CD14-positive monocyte (primary cell): ENCODE results near the gene ADK. TPM values are rescaled to one million over a fixed set of nuclear protein-coding genes. Genes with fewer than 3 reads are reported as not detected.

ENCODE experiments used
- DNase-seq, 3 donors: peaks; one replicate each; pipeline ENCODE4 v3.0.0-alpha.2; 2011 to 2022
- H2AFZ ChIP-seq: 2 replicates; pipeline ENCODE4 v1.6.0; 2012; ENCODE audit warnings: mild to moderate bottlenecking, low read depth, low read length, inconsistent platforms; ENCODE audit not compliant: insufficient read depth, poor library complexity, severe bottlenecking
- H3K27ac ChIP-seq, 2 donors: 1 replicate in 1 of 2; 2 replicates in 1 of 2; pipeline ENCODE4 v1.5.1; 2012 to 2013; ENCODE audit warnings: low read length in 2 of 2, control low read depth in 1 of 2, inconsistent platforms in 1 of 2, low read depth in 1 of 2, mild to moderate bottlenecking in 1 of 2
- H3K27me3 ChIP-seq, 2 donors: one replicate each; pipeline versions ENCODE4 v1.6.0 to v1.6.1; 2011 to 2013; ENCODE audit warnings: low read length in 2 of 2; ENCODE audit not compliant: control insufficient read depth in 2 of 2, insufficient read depth in 2 of 2
- H3K36me3 ChIP-seq, 2 donors: replicated peaks in 1 of 2; 1 replicate in 1 of 2; 2 replicates in 1 of 2; pipeline versions ENCODE4 v1.5.1 to v1.6.1; 2012 to 2013; ENCODE audit warnings: low read length in 2 of 2, control low read depth in 1 of 2, inconsistent platforms in 1 of 2, mild to moderate bottlenecking in 1 of 2; ENCODE audit not compliant: insufficient read depth in 2 of 2, control insufficient read depth in 1 of 2
- H3K4me1 ChIP-seq, 2 donors: 1 replicate in 1 of 2; 2 replicates in 1 of 2; pipeline versions ENCODE4 v1.5.1 to v1.6.1; 2012 to 2013; ENCODE audit warnings: low read length in 2 of 2, control low read depth in 1 of 2, inconsistent platforms in 1 of 2, mild to moderate bottlenecking in 1 of 2, moderate library complexity in 1 of 2; ENCODE audit not compliant: insufficient read depth in 2 of 2, control insufficient read depth in 1 of 2
- H3K4me2 ChIP-seq: replicated peaks from 2 replicates; pipeline ENCODE3; 2012; ENCODE audit warnings: low read length, moderate library complexity, mild to moderate bottlenecking; ENCODE audit not compliant: poor library complexity, severe bottlenecking; ENCODE audit errors: extremely low read depth
- H3K4me3 ChIP-seq, 3 experiments: fragments of 200-600 bp in 1 of 3; sonication (generic) in 1 of 3; replicated peaks in 1 of 3; 1 replicate in 2 of 3; 2 replicates in 1 of 3; pipeline ENCODE4 v1.5.1; 2011 to 2013; ENCODE audit warnings: low read length in 3 of 3, mild to moderate bottlenecking in 3 of 3, control low read depth in 2 of 3, low read depth in 2 of 3, inconsistent platforms in 1 of 3, moderate library complexity in 1 of 3
- H3K79me2 ChIP-seq: 2 replicates; pipeline ENCODE4 v1.6.0; 2012; ENCODE audit warnings: mild to moderate bottlenecking, control low read depth, inconsistent platforms, low read length, moderate library complexity; ENCODE audit not compliant: insufficient read depth
- H3K9ac ChIP-seq: 2 replicates; pipeline ENCODE4 v1.6.0; 2017; ENCODE audit warnings: low read length, mild to moderate bottlenecking; ENCODE audit not compliant: insufficient read depth, poor library complexity, severe bottlenecking
- H3K9me3 ChIP-seq, 2 donors: replicated peaks in 1 of 2; 1 replicate in 1 of 2; 2 replicates in 1 of 2; pipeline versions ENCODE4 v1.5.1 to v1.6.1; 2012 to 2013; ENCODE audit warnings: low read length in 2 of 2, control low read depth in 1 of 2; ENCODE audit not compliant: control insufficient read depth in 1 of 2, insufficient read depth in 1 of 2
- H4K20me1 ChIP-seq: 2 replicates; pipeline ENCODE4 v1.6.0; 2012; ENCODE audit warnings: mild to moderate bottlenecking, low read length, control low read depth, moderate library complexity; ENCODE audit not compliant: insufficient read depth
- H3K27ac Mint-ChIP-seq, 7 donors: one replicate each; pipeline ENCODE4 v1.8.0; 2020; ENCODE audit warnings: mild to moderate bottlenecking in 7 of 7, mixed read lengths in 7 of 7, moderate library complexity in 6 of 7, inconsistent platforms in 2 of 7
- H3K27me3 Mint-ChIP-seq, 3 donors: one replicate each; pipeline ENCODE4 v1.8.0; 2021 to 2022; ENCODE audit warnings: low read depth in 3 of 3, mild to moderate bottlenecking in 3 of 3, mixed read lengths in 3 of 3, moderate library complexity in 3 of 3, inconsistent platforms in 1 of 3
- H3K36me3 Mint-ChIP-seq, 2 donors: one replicate each; pipeline ENCODE4 v1.8.0; 2020; ENCODE audit warnings: mixed read lengths in 2 of 2, inconsistent platforms in 1 of 2, mild to moderate bottlenecking in 1 of 2
- H3K4me1 Mint-ChIP-seq: one replicate; pipeline ENCODE4 v1.8.0; 2020; ENCODE audit warnings: mild to moderate bottlenecking, mixed read lengths
- H3K4me3 Mint-ChIP-seq, 2 donors: one replicate each; pipeline ENCODE4 v1.8.0; 2020; ENCODE audit warnings: mild to moderate bottlenecking in 2 of 2, mixed read lengths in 2 of 2, moderate library complexity in 1 of 2
- H3K9me3 Mint-ChIP-seq, 7 donors: one replicate each; pipeline ENCODE4 v1.8.0; 2020 to 2022; ENCODE audit warnings: mixed read lengths in 7 of 7, mild to moderate bottlenecking in 6 of 7, moderate library complexity in 6 of 7, inconsistent platforms in 2 of 7
- CTCF ChIP-seq: fragments of 200-600 bp; IDR thresholded peaks from one replicate; pipeline ENCODE4 v1.8.0; 2022; ENCODE audit warnings: antibody characterized with exemption, mild to moderate bottlenecking
- WGBS: methylation state at CpG from one replicate; pipeline ENCODE4 v1.1.5; 2013; ENCODE audit warnings: missing lambda C conversion rate; ENCODE audit not compliant: insufficient coverage; 5-methylcytosine and 5-hydroxymethylcytosine counted together
- intact Hi-C, 2 donors: fragments of 100-400 bp; cut with micrococcal nuclease; formaldehyde crosslinking; loops; one replicate each; pipeline versions ENCODE4 v1.15.0 to v1.15.1; 2023
- polyA plus RNA-seq, 3 donors: library from polyadenylated mRNA; depleted of rRNA in 1 of 3; unstranded in 2 of 3; stranded (reverse) in 1 of 3; fragments of 300-500 nt in 2 of 3; fragments of >200 nt in 1 of 3; fragmentation: Illumina TruSeq in 2 of 3; gene quantifications; 1 replicate in 2 of 3; 2 replicates in 1 of 3; pipeline ENCODE4 v1.2.3, GENCODE V29; 2012 to 2021

ADK gene
- polyA plus RNA-seq, 3 donors = 6.4 to 38.2 (median 35.7) TPM

GRCh38 chr10:74641659-74642058 lies 490.6 kb downstream of the ADK start:
- Histone ChIP-seq H3K4me3 (no peak overlapping the region), H3K9me3 (peaks cover 0 to 4% of the 10 kb centered on the region in 2 donors), H3K4me1 (no peaks in the 10 kb centered on the region), H3K36me3 (no peaks in the 10 kb centered on the region), H3K4me2 (no peak overlapping the region), H4K20me1 (no peaks in the 10 kb centered on the region), H3K27me3 (no peaks in the 10 kb centered on the region), H3K79me2 (no peaks in the 10 kb centered on the region), H2AFZ (no peak overlapping the region), H3K9ac (no peak overlapping the region), H3K27ac (no peak overlapping the region)
- WGBS = 100% methylated on average over 1 of the region's 1 CpG
- H3K9me3 Mint-ChIP-seq = peaks cover 2 to 11% (median 3%) of the 10 kb centered on the region in 7 donors
- no peaks in the 10 kb centered on the region for H3K4me1 Mint-ChIP-seq
- H3K36me3 Mint-ChIP-seq = peaks cover 11 to 19% of the 10 kb centered on the region in 2 donors
- no peak for DNase-seq
- intact Hi-C loops = no loop called here
- no peaks in the 10 kb centered on the region for H3K27me3 Mint-ChIP-seq
- no peak for TF ChIP-seq CTCF
- H3K4me3 Mint-ChIP-seq = no peak overlapping the region
- no peak overlapping the region for H3K27ac Mint-ChIP-seq

GRCh38 chr10:74642901-74643595 lies 492.0 kb downstream of the ADK start:
- no peak for DNase-seq
- Histone ChIP-seq H3K27me3 (no peaks in the 10 kb centered on the region), H4K20me1 (no peaks in the 10 kb centered on the region), H3K4me3 (no peak overlapping the region), H3K4me1 (no peaks in the 10 kb centered on the region), H3K79me2 (no peaks in the 10 kb centered on the region), H3K4me2 (no peak overlapping the region), H3K9ac (no peak overlapping the region), H3K36me3 (no peaks in the 10 kb centered on the region), H3K9me3 (peaks cover 0 to 4% of the 10 kb centered on the region in 2 donors), H2AFZ (no peak overlapping the region), H3K27ac (no peak overlapping the region)
- Mint-ChIP-seq H3K27me3 (no peaks in the 10 kb centered on the region), H3K9me3 (peaks cover 2 to 11% (median 3%) of the 10 kb centered on the region in 7 donors), H3K4me3 (no peak overlapping the region), H3K4me1 (no peaks in the 10 kb centered on the region), H3K36me3 (peaks cover 11 to 19% of the 10 kb centered on the region in 2 donors), H3K27ac (no peak overlapping the region)
- intact Hi-C loops = no loop called here
- no CpG with 5 or more reads among the region's 1 CpG for WGBS
- TF ChIP-seq CTCF = no peak
